Measurements from ENCODE around the gene ADAM19.

ADAM19 gene

DNA sequence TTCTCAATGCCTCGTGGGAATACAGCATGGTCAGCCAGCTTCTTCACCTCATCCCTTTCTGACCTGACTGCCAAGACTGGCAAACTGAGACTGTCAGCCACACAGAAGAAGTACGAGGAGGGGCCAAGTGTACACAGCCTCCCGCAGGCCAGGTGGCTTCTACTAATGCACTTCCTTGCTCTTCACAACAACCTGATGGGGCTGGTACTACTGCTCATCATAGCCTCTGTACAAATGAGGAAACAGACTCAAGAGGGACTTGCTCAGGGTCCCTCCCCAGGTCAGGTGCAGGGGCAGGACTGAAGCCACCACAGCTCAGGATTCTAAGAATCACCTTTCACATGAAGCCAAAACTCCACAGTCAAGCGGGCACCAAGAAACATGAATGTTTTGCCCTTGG is 94.3 kb downstream of the ADAM19 start:
- no peak overlapping the region for H3K27ac Mint-ChIP-seq

GRCh38 chr5:157479612-157480510 is 95.7 kb downstream of the ADAM19 start:
- Mint-ChIP-seq H3K27me3 (ENCODE audit: low read depth) (no peaks in the 10 kb centered on the region), H3K4me3 (no peak overlapping the region), H3K27ac (no peak overlapping the region), H3K36me3 (ENCODE audit: low read depth) (peaks cover 33% of the 10 kb centered on the region), H3K4me1 (peaks cover 7% of the 10 kb centered on the region), H3K9me3 (peaks cover 3% of the 10 kb centered on the region)
- TF ChIP-seq, protein P1, sequence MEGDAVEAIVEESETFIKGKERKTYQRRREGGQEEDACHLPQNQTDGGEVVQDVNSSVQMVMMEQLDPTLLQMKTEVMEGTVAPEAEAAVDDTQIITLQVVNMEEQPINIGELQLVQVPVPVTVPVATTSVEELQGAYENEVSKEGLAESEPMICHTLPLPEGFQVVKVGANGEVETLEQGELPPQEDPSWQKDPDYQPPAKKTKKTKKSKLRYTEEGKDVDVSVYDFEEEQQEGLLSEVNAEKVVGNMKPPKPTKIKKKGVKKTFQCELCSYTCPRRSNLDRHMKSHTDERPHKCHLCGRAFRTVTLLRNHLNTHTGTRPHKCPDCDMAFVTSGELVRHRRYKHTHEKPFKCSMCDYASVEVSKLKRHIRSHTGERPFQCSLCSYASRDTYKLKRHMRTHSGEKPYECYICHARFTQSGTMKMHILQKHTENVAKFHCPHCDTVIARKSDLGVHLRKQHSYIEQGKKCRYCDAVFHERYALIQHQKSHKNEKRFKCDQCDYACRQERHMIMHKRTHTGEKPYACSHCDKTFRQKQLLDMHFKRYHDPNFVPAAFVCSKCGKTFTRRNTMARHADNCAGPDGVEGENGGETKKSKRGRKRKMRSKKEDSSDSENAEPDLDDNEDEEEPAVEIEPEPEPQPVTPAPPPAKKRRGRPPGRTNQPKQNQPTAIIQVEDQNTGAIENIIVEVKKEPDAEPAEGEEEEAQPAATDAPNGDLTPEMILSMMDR (IDR thresholded peaks at IDR 0.05; ENCODE audit: unreplicated experiment in 3 of 3) = no peak

More for the DNA sequence above, 94.3 kb downstream of the ADAM19 start:
- TF ChIP-seq, protein P1 (IDR thresholded peaks at IDR 0.05; ENCODE audit: unreplicated experiment in 3 of 3) = no peak
- Mint-ChIP-seq H3K4me1 (peaks cover 7% of the 10 kb centered on the region), H3K27me3 (ENCODE audit: low read depth) (no peaks in the 10 kb centered on the region), H3K9me3 (peaks cover 3% of the 10 kb centered on the region), H3K4me3 (no peak overlapping the region), H3K36me3 (ENCODE audit: low read depth) (peaks cover 37% of the 10 kb centered on the region)

DNA sequence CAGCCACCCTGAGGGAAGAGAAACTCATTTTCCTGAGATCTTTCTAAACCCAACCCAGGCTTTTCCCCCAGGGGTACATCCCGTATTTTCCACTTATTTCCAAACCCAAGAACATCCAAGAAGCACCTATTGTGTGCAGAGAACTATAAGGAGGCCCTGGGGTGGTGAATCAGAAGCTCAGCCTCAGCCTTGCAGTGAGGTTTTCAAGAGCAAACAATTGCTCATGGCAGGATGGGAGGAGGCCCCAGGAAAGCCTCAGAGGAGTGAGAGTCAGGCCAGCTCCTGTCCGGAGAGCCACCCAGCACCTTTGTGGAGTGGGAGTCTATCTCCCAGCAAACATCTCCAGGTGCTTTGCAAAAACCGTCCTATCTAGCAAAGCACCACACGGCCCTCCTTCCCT is 96.4 kb downstream of the ADAM19 start:
- peaks cover 30% of the 10 kb centered on the region for H3K36me3 Mint-ChIP-seq (ENCODE audit: low read depth)
- TF ChIP-seq, protein P1 (IDR thresholded peaks at IDR 0.05; ENCODE audit: unreplicated experiment in 3 of 3) = no peak
- peaks cover 7% of the 10 kb centered on the region for H3K4me1 Mint-ChIP-seq
- H3K4me3 Mint-ChIP-seq = no peak overlapping the region
- peaks cover 3% of the 10 kb centered on the region for H3K9me3 Mint-ChIP-seq
- no peak overlapping the region for H3K27ac Mint-ChIP-seq
- no peaks in the 10 kb centered on the region for H3K27me3 Mint-ChIP-seq (ENCODE audit: low read depth)

GRCh38 chr5:157478726-157479125 is 96.8 kb downstream of the ADAM19 start:
- TF ChIP-seq, protein P1 (IDR thresholded peaks at IDR 0.05; ENCODE audit: unreplicated experiment in 3 of 3) = no peak
- peaks cover 7% of the 10 kb centered on the region for H3K4me1 Mint-ChIP-seq

DNA sequence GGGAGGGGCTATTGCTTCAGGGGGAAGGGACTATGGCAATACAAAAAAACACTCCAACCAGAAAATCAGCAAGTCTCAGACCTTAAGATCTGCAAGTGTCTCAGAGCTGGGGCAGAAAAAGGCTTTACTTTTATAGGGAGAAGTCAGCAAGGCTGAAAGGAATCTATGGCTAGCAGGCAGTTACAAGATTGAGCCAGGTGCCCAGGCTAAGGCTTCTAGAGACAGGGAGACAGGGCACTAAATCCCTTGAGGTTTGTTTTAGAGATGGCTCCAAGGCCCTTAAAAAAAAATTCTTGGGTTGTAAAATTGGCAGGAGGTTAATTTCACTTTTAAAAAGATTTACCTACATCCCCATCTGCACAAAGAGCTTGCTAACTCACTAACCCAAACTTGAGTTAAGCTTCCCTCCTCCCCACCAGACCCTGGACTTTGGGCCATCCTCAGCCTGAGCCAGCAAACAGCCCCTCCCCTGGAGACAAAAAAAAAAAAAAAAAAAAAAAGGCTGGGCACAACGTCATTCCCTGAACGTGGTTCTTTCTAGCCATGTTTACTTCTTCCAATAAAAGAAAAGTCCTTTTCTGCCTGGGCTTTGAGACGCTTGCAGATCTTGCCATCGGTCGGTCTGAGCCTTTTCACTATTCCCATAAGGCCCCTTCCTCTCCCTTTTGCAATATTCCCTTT is 97.6 kb downstream of the ADAM19 start:
- TF ChIP-seq, protein P1 (IDR thresholded peaks at IDR 0.05; ENCODE audit: unreplicated experiment in 3 of 3) = no peak
- Mint-ChIP-seq H3K4me1 (peaks cover 7% of the 10 kb centered on the region), H3K36me3 (ENCODE audit: low read depth) (peaks cover 20% of the 10 kb centered on the region), H3K9me3 (peaks cover 3% of the 10 kb centered on the region), H3K27ac (peak overlapping the region in 1 of 3 experiments; percentile 28), H3K27me3 (ENCODE audit: low read depth) (no peaks in the 10 kb centered on the region), H3K4me3 (no peak overlapping the region)

More at GRCh38 chr5:157478726-157479125, 96.8 kb downstream of the ADAM19 start:
- Mint-ChIP-seq H3K27ac (no peak overlapping the region), H3K36me3 (ENCODE audit: low read depth) (peaks cover 25% of the 10 kb centered on the region), H3K9me3 (peaks cover 3% of the 10 kb centered on the region), H3K27me3 (ENCODE audit: low read depth) (no peaks in the 10 kb centered on the region), H3K4me3 (no peak overlapping the region)

All from nephron (organoid).